WTC11 (cell line): ENCODE measurements around the gene HYAL1.

Experiments used
- CREB1 ChIP-seq: sonication (generic); formaldehyde crosslinking; IDR thresholded peaks from 2 replicates; pipeline ENCODE4 v1.8.0; 2023; ENCODE audit warnings: mild to moderate bottlenecking, missing genetic modification reagents
- CTCF ChIP-seq: fragments of 200-600 bp; IDR thresholded peaks from 2 replicates; pipeline ENCODE4 v1.8.0; 2022; ENCODE audit warnings: antibody characterized with exemption
- ESRRA ChIP-seq: sonication (generic); formaldehyde crosslinking; IDR thresholded peaks from 2 replicates; pipeline ENCODE4 v1.8.1; 2022; ENCODE audit warnings: mild to moderate bottlenecking, missing genetic modification reagents, borderline replicate concordance
- IRF1 ChIP-seq: sonication (generic); formaldehyde crosslinking; IDR thresholded peaks from 2 replicates; pipeline ENCODE4 v1.8.0; 2023; ENCODE audit warnings: missing genetic modification reagents
- NR1H2 ChIP-seq: sonication (generic); formaldehyde crosslinking; IDR thresholded peaks from 2 replicates; pipeline ENCODE4 v1.9.0; 2021; ENCODE audit warnings: mild to moderate bottlenecking, moderate library complexity, missing genetic modification reagents
- SMAD4 ChIP-seq: sonication (generic); formaldehyde crosslinking; IDR thresholded peaks from 2 replicates; pipeline ENCODE4 v1.8.0; 2022; ENCODE audit warnings: mild to moderate bottlenecking, missing genetic modification reagents
- TP53 ChIP-seq: sonication (generic); formaldehyde crosslinking; IDR thresholded peaks from 2 replicates; pipeline ENCODE4 v1.8.1; 2023; ENCODE audit warnings: mild to moderate bottlenecking, missing genetic modification reagents
- TF ChIP-seq, protein P1 (sequence below): fragments of 250-450 bp; sonication (Bioruptor Pico); conservative IDR thresholded peaks from 2 replicates; pipeline ENCODE4 v1.9.0; 2021; ENCODE audit warnings: mild to moderate bottlenecking
- TF ChIP-seq, protein P2 (sequence below): sonication (generic); formaldehyde crosslinking; IDR thresholded peaks from 2 replicates; pipeline ENCODE4 v1.8.0; 2023; ENCODE audit warnings: missing genetic modification reagents, mild to moderate bottlenecking, borderline replicate concordance

DNA sequence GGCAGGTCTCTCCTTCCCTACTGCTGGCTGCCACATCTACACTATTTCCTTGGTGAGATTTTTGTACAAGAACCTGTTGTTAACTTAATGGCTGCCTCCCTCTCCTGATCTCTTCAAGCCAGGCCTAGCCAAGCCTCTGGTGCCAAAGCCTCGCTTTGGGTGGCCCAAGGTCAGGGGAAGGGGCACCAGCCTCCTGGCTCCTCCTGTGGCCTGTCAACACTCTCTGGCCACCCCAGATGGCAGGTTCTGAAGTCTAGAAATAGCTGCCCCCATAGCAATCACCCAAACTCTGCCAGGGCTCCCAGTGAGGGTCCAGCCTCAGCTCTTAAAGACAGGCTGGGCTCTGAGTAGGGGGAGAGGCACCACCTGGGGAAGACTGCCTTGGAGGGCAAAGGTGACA, 16.1 kb downstream of the HYAL1 start:
- TF ChIP-seq CREB1 (no peak), CTCF (no peak), ESRRA (CRISPR knock-in tag) (no peak), NR1H2 (CRISPR knock-in tag) (no peak), IRF1 (CRISPR knock-in tag) (no peak), SMAD4 (CRISPR knock-in tag) (no peak), TP53 (CRISPR knock-in tag) (no peak)
- TF ChIP-seq, protein P1, sequence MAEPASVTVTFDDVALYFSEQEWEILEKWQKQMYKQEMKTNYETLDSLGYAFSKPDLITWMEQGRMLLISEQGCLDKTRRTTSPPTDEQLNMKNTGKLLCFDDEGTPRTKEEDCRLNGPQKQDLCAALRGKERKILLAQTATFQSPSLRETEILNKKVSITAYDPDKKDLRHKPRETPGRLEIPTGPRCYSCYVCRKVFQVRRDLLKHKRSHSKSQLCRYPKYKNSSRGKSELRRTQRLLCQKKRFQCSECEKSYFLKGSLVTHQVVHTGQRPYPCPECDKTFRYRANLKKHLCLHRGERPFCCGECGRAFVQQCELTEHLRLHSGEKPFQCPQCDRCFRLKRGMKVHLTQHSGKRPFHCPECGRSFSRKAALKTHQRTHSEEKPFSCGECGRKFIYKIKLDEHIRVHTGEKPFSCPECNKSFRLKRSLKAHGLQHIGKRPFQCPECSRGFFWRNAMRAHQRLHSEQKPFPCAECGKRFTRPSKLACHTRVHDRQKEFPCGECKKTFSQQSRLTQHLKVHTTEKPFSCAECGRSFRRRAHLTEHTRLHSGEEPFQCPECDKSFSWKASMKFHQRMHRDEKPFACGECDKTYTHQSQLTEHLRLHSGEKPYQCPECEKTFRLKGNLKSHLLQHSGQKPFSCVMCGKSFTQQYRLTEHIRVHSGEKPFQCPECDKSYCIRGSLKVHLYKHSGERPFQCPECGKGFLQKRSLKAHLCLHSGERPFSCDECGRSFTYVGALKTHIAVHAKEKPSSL (CRISPR knock-in tag) = no peak
- TF ChIP-seq, protein P2, sequence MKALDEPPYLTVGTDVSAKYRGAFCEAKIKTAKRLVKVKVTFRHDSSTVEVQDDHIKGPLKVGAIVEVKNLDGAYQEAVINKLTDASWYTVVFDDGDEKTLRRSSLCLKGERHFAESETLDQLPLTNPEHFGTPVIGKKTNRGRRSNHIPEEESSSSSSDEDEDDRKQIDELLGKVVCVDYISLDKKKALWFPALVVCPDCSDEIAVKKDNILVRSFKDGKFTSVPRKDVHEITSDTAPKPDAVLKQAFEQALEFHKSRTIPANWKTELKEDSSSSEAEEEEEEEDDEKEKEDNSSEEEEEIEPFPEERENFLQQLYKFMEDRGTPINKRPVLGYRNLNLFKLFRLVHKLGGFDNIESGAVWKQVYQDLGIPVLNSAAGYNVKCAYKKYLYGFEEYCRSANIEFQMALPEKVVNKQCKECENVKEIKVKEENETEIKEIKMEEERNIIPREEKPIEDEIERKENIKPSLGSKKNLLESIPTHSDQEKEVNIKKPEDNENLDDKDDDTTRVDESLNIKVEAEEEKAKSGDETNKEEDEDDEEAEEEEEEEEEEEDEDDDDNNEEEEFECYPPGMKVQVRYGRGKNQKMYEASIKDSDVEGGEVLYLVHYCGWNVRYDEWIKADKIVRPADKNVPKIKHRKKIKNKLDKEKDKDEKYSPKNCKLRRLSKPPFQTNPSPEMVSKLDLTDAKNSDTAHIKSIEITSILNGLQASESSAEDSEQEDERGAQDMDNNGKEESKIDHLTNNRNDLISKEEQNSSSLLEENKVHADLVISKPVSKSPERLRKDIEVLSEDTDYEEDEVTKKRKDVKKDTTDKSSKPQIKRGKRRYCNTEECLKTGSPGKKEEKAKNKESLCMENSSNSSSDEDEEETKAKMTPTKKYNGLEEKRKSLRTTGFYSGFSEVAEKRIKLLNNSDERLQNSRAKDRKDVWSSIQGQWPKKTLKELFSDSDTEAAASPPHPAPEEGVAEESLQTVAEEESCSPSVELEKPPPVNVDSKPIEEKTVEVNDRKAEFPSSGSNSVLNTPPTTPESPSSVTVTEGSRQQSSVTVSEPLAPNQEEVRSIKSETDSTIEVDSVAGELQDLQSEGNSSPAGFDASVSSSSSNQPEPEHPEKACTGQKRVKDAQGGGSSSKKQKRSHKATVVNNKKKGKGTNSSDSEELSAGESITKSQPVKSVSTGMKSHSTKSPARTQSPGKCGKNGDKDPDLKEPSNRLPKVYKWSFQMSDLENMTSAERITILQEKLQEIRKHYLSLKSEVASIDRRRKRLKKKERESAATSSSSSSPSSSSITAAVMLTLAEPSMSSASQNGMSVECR (CRISPR knock-in tag) = no peak
